ENCODE data around the gene ARHGEF12.

The ARHGEF12 gene

GRCh38 chr11:120492486-120492885 is 156.3 kb downstream of the ARHGEF12 start:
- DNase-seq (ENCODE audit: low read depth): no peak
- H3K4me3 ChIP-seq (ENCODE audit: low read length): no peak overlapping the region
- TF ChIP-seq CTCF (IDR thresholded peaks at IDR 0.05; ENCODE audit: insufficient read depth, low read depth, low read length, missing control alignments): no peak

- TF ChIP-seq CTCF (IDR thresholded peaks at IDR 0.05; ENCODE audit: insufficient read depth, low read depth, low read length, missing control alignments): no peak
- DNase-seq (ENCODE audit: low read depth): no peak
- no peak overlapping the region for H3K4me3 ChIP-seq (ENCODE audit: low read length)
Measured at GRCh38 chr11:120494595-120494994, 158.4 kb downstream of the ARHGEF12 start.

GRCh38 chr11:120499088-120499487 is 162.9 kb downstream of the ARHGEF12 start:
- no peak for DNase-seq (ENCODE audit: low read depth)
- TF ChIP-seq CTCF (IDR thresholded peaks at IDR 0.05; ENCODE audit: insufficient read depth, low read depth, low read length, missing control alignments): no peak
- H3K4me3 ChIP-seq (ENCODE audit: low read length): no peak overlapping the region

- DNase-seq (ENCODE audit: low read depth): no peak
- no peak overlapping the region for H3K4me3 ChIP-seq (ENCODE audit: low read length)
- TF ChIP-seq CTCF (IDR thresholded peaks at IDR 0.05; ENCODE audit: insufficient read depth, low read depth, low read length, missing control alignments): no peak
Measured at GRCh38 chr11:120499859-120500258, 163.6 kb downstream of the ARHGEF12 start.

GRCh38 chr11:120500414-120501071 is 164.3 kb downstream of the ARHGEF12 start:
- DNase-seq (ENCODE audit: low read depth): no peak
- no peak for TF ChIP-seq CTCF (IDR thresholded peaks at IDR 0.05; ENCODE audit: insufficient read depth, low read depth, low read length, missing control alignments)
- no peak overlapping the region for H3K4me3 ChIP-seq (ENCODE audit: low read length)

- H3K4me3 ChIP-seq (ENCODE audit: low read length): no peak overlapping the region
- no peak for DNase-seq (ENCODE audit: low read depth)
- TF ChIP-seq CTCF (IDR thresholded peaks at IDR 0.05; ENCODE audit: insufficient read depth, low read depth, low read length, missing control alignments): no peak
Measured at GRCh38 chr11:120501440-120501839, 165.2 kb downstream of the ARHGEF12 start.
